Gastrocnemius medialis (tissue), 4 donors: ENCODE measurements around the gene TANGO2.

ENCODE experiments used
- POLR2A ChIP-seq, 2 donors: fragments of 450-650 bp; IDR thresholded peaks; one replicate each; pipeline ENCODE4 v1.6.1; 2017; ENCODE audit warnings: antibody characterized with exemption in 2 of 2, mild to moderate bottlenecking in 2 of 2, moderate library complexity in 2 of 2
- TF ChIP-seq, protein P1 (sequence below), 5 experiments: fragments of 450-650 bp in 3 of 5; fragments of 200-600 bp in 2 of 5; sonication (generic) in 2 of 5; IDR thresholded peaks in 4 of 5; conservative IDR thresholded peaks in 1 of 5; 1 replicate in 4 of 5; 2 replicates in 1 of 5; pipeline ENCODE4 v1.5.1; 2016 to 2019; ENCODE audit warnings: antibody characterized with exemption in 5 of 5, mild to moderate bottlenecking in 3 of 5, moderate library complexity in 3 of 5

DNA sequence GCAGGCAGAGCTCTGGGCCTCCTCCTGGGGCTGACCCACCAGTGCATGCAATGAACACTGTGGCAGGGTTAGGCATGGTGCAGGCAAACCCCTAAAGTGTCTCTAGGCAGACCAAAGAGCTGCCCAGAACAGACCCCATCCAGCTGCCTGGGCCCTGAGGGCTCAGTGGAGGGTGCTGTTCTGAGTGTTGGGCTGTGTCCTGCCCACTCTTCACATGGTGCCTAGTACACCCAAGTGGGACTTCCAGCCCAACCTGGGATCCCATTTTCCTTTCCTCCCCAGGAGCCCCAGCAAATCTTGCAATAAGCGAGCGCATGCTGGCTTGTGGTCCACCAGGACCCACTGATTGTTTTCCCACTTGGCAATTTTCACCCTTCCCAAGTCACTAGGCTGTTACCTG lies 30.7 kb upstream of the TANGO2 start:
- TF ChIP-seq, protein P1, sequence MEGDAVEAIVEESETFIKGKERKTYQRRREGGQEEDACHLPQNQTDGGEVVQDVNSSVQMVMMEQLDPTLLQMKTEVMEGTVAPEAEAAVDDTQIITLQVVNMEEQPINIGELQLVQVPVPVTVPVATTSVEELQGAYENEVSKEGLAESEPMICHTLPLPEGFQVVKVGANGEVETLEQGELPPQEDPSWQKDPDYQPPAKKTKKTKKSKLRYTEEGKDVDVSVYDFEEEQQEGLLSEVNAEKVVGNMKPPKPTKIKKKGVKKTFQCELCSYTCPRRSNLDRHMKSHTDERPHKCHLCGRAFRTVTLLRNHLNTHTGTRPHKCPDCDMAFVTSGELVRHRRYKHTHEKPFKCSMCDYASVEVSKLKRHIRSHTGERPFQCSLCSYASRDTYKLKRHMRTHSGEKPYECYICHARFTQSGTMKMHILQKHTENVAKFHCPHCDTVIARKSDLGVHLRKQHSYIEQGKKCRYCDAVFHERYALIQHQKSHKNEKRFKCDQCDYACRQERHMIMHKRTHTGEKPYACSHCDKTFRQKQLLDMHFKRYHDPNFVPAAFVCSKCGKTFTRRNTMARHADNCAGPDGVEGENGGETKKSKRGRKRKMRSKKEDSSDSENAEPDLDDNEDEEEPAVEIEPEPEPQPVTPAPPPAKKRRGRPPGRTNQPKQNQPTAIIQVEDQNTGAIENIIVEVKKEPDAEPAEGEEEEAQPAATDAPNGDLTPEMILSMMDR (IDR thresholded peaks at IDR 0.05 in 4 of 5, conservative IDR thresholded peaks at IDR 0.05 in 1 of 5) = no peak
- no peak for TF ChIP-seq POLR2A (IDR thresholded peaks at IDR 0.05)
